IMR-90 (cell line): Measurements from ENCODE around the gene NDUFB10.

Experiments used
- BHLHE40 ChIP-seq: fragments of 150-350 bp; IDR thresholded peaks from 2 replicates; pipeline ENCODE4 v1.6.1; 2016; ENCODE audit warnings: mild to moderate bottlenecking, low read depth, low read length
- CEBPB ChIP-seq: IDR thresholded peaks from 2 replicates; pipeline ENCODE4 v1.6.1; 2012; ENCODE audit warnings: low read depth, low read length, improper control_type of control experiment
- CHD1 ChIP-seq: IDR thresholded peaks from 2 replicates; pipeline ENCODE4 v1.6.1; 2012; ENCODE audit warnings: low read depth, low read length, improper control_type of control experiment
- CTCF ChIP-seq: conservative IDR thresholded peaks from 2 replicates; pipeline ENCODE4 v1.5.1; 2012; ENCODE audit warnings: mild to moderate bottlenecking, low read depth, low read length, improper control_type of control experiment
- ELK1 ChIP-seq: fragments of 150-350 bp; IDR thresholded peaks from 2 replicates; pipeline ENCODE4 v1.6.1; 2016; ENCODE audit warnings: low read depth, mild to moderate bottlenecking, low read length, moderate library complexity, borderline replicate concordance
- FOS ChIP-seq: fragments of 150-350 bp; IDR thresholded peaks from 2 replicates; pipeline ENCODE4 v1.6.1; 2016; ENCODE audit warnings: low read depth, low read length
- MAFK ChIP-seq: IDR thresholded peaks from 2 replicates; pipeline ENCODE4 v1.6.1; 2012; ENCODE audit warnings: low read depth, low read length, improper control_type of control experiment
- MXI1 ChIP-seq: IDR thresholded peaks from 2 replicates; pipeline ENCODE4 v1.6.1; 2012; ENCODE audit warnings: low read depth, mild to moderate bottlenecking, low read length, moderate library complexity, borderline replicate concordance
- NFE2L2 ChIP-seq: fragments of 150-350 bp; IDR thresholded peaks from 2 replicates; pipeline ENCODE4 v1.6.1; 2016; ENCODE audit warnings: low read depth, mild to moderate bottlenecking, low read length
- POLR2A ChIP-seq: IDR thresholded peaks from 2 replicates; pipeline ENCODE4 v1.6.1; 2012; ENCODE audit warnings: mild to moderate bottlenecking, low read depth, low read length
- RAD21 ChIP-seq: IDR thresholded peaks from 2 replicates; pipeline ENCODE4 v1.6.1; 2012; ENCODE audit warnings: low read length, improper control_type of control experiment
- RFX5 ChIP-seq: IDR thresholded peaks from 2 replicates; pipeline ENCODE4 v1.8.0; 2012; ENCODE audit warnings: low read depth, mild to moderate bottlenecking, low read length, moderate library complexity
- SMC3 ChIP-seq: fragments of 150-350 bp; IDR thresholded peaks from 2 replicates; pipeline ENCODE4 v1.6.1; 2016; ENCODE audit warnings: low read depth, mild to moderate bottlenecking, antibody characterized with exemption, low read length, moderate library complexity
- USF2 ChIP-seq: fragments of 150-350 bp; IDR thresholded peaks from 2 replicates; pipeline ENCODE4 v1.6.1; 2017; ENCODE audit warnings: mild to moderate bottlenecking, antibody characterized with exemption, low read length, low read depth

- TF ChIP-seq CTCF (no peak), POLR2A (no peak), SMC3 (no peak), FOS (no peak), MXI1 (no peak), RAD21 (no peak), ELK1 (no peak), CEBPB (no peak), NFE2L2 (no peak), MAFK (no peak), CHD1 (no peak), USF2 (no peak), RFX5 (no peak), BHLHE40 (no peak)
Measured at GRCh38 chr16:1914084-1914608, 45.2 kb upstream of the NDUFB10 start.
